ENCODE measurements around the gene LIMD2.

DNA sequence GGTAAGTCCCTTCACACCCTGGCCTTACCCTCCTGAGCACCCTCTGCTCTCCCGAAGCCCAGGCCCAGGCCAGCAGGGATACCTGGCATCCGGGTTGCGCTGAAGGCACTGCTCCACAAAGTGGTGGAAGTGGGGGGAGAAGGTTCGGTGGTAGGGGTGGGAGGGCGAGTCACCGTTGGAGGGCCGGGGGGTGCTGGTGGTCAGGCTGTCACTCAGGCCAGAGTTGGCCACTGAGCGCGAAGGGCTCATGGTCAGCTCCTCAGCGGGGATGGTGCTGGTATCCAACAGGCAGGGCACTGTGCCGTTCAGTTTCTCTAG is 4.3 kb upstream of the LIMD2 start:
- no peak for TF ChIP-seq EZH2 (IDR thresholded peaks at IDR 0.05)
- peak; percentile 12; the same call in 1 of the 2 replicates for TF ChIP-seq POLR2AphosphoS5 (IDR thresholded peaks at IDR 0.05; ENCODE audit: borderline replicate concordance, low read depth, low read length)
- TF ChIP-seq FOXP2 (optimal IDR thresholded peaks at IDR 0.05; ENCODE audit: control extremely low read depth, extremely low read length, insufficient read depth) = no peak
